Activated CD4-positive, alpha-beta T cell treated with anti-CD3 and anti-CD28 coated beads, Interleukin-2, amount 50 U/mL, for 1 hour (primary cell): ENCODE results near the gene ADGRD1.

Experiments used
- DNase-seq: peaks from one replicate; pipeline ENCODE4 v3.0.0-alpha.2; 2020

Gene ADGRD1

GRCh38 chr12:131008913-131009270 is 55.2 kb downstream of the ADGRD1 start:
- DNase-seq, result no peak

GRCh38 chr12:131009595-131010395 is 56.1 kb downstream of the ADGRD1 start:
- no peak for DNase-seq

- DNase-seq, result no peak
Measured at GRCh38 chr12:131010396-131011131, 56.9 kb downstream of the ADGRD1 start.

GRCh38 chr12:131011165-131012079 is 57.7 kb downstream of the ADGRD1 start:
- no peak for DNase-seq

GRCh38 chr12:131012279-131013069 is 58.8 kb downstream of the ADGRD1 start:
- DNase-seq, result no peak

GRCh38 chr12:131013118-131013517 is 59.4 kb downstream of the ADGRD1 start:
- DNase-seq, result no peak

GRCh38 chr12:131014343-131014742 is 60.6 kb downstream of the ADGRD1 start:
- DNase-seq, result no peak

- DNase-seq, result no peak
Measured at GRCh38 chr12:131015581-131016337, 62.1 kb downstream of the ADGRD1 start.

GRCh38 chr12:131017477-131017991 is 63.8 kb downstream of the ADGRD1 start:
- no peak for DNase-seq

GRCh38 chr12:131018019-131018620 is 64.4 kb downstream of the ADGRD1 start:
- no peak for DNase-seq

GRCh38 chr12:131018808-131019397 is 65.2 kb downstream of the ADGRD1 start:
- DNase-seq, result no peak

- no peak for DNase-seq
Measured at GRCh38 chr12:131020326-131021153, 66.8 kb downstream of the ADGRD1 start.

- DNase-seq, result no peak
Measured at GRCh38 chr12:131021154-131021541, 67.4 kb downstream of the ADGRD1 start.

GRCh38 chr12:131024026-131024425 is 70.3 kb downstream of the ADGRD1 start:
- no peak for DNase-seq

GRCh38 chr12:131024721-131025120 is 71.0 kb downstream of the ADGRD1 start:
- DNase-seq, result no peak

- DNase-seq, result no peak
Measured at GRCh38 chr12:131025234-131025633, 71.5 kb downstream of the ADGRD1 start.

- no peak for DNase-seq
Measured at GRCh38 chr12:131025939-131026702, 72.4 kb downstream of the ADGRD1 start.

- DNase-seq, result no peak
Measured at GRCh38 chr12:131026754-131027153, 73.0 kb downstream of the ADGRD1 start.

GRCh38 chr12:131027264-131027663 is 73.6 kb downstream of the ADGRD1 start:
- DNase-seq, result no peak
